Natural killer cell (primary cell): ENCODE results near the gene OBP2A. TPM values are rescaled to one million over a fixed set of nuclear protein-coding genes. Genes with fewer than 3 reads are reported as not detected.
"Not testable (repeated sequence)": the region's sequence is repeated elsewhere in the genome, so short reads cannot be mapped to it uniquely, and the experiment has no call there.

Source experiments
- ATAC-seq, 3 donors: fragments of 150-1000 bp in 2 of 3; fragments of 200-7000 bp in 1 of 3; cut with Tn5 transposase; 1 replicate in 1 of 3; 2 replicates in 2 of 3; pipeline ENCODE4 v1.10.0; 2021; ENCODE audit warnings: mild to moderate bottlenecking in 2 of 3, moderate library complexity in 2 of 3
- DNase-seq, 2 donors: peaks; one replicate each; pipeline versions ENCODE4 v3.0.0 to v3.0.0-alpha.2; 2013 to 2021; ENCODE audit warnings: mixed read lengths in 1 of 2
- H3K27ac ChIP-seq: one replicate; pipeline ENCODE4 v1.5.1; 2013; ENCODE audit warnings: mild to moderate bottlenecking, low read length
- H3K27me3 ChIP-seq: one replicate; pipeline ENCODE4 v1.6.1; 2013; ENCODE audit warnings: low read length; ENCODE audit not compliant: control insufficient read depth, insufficient read depth
- H3K36me3 ChIP-seq: one replicate; pipeline ENCODE4 v1.6.1; 2013; ENCODE audit warnings: low read length; ENCODE audit not compliant: control insufficient read depth, insufficient read depth
- H3K4me1 ChIP-seq: one replicate; pipeline ENCODE4 v1.6.1; 2013; ENCODE audit warnings: low read length; ENCODE audit not compliant: control insufficient read depth, insufficient read depth
- H3K4me3 ChIP-seq: one replicate; pipeline ENCODE4 v1.5.1; 2013; ENCODE audit warnings: low read length
- H3K9me3 ChIP-seq: one replicate; pipeline ENCODE4 v1.6.1; 2013; ENCODE audit warnings: low read length; ENCODE audit not compliant: control insufficient read depth, insufficient read depth
- H3K27ac Mint-ChIP-seq, 2 donors: one replicate each; pipeline ENCODE4 v1.8.0; 2022; ENCODE audit warnings: mild to moderate bottlenecking in 2 of 2, mixed read lengths in 2 of 2, moderate library complexity in 1 of 2
- H3K27me3 Mint-ChIP-seq, 2 donors: one replicate each; pipeline ENCODE4 v1.8.0; 2022; ENCODE audit warnings: low read depth in 2 of 2, mixed read lengths in 2 of 2
- H3K36me3 Mint-ChIP-seq: one replicate; pipeline ENCODE4 v1.8.0; 2022; ENCODE audit warnings: mixed read lengths
- H3K4me1 Mint-ChIP-seq, 2 donors: one replicate each; pipeline ENCODE4 v1.8.0; 2022; ENCODE audit warnings: mixed read lengths in 2 of 2
- H3K4me3 Mint-ChIP-seq: one replicate; pipeline ENCODE4 v1.8.0; 2022; ENCODE audit warnings: mild to moderate bottlenecking, moderate library complexity, mixed read lengths
- H3K9me3 Mint-ChIP-seq, 2 donors: one replicate each; pipeline ENCODE4 v1.8.0; 2022; ENCODE audit warnings: mixed read lengths in 2 of 2
- CTCF ChIP-seq: fragments of 200-600 bp; IDR thresholded peaks from one replicate; pipeline ENCODE4 v1.8.0; 2022; ENCODE audit warnings: antibody characterized with exemption
- WGBS: methylation state at CpG from one replicate; pipeline ENCODE4 v1.1.7; 2013; ENCODE audit warnings: missing lambda C conversion rate; ENCODE audit not compliant: insufficient coverage; 5-methylcytosine and 5-hydroxymethylcytosine counted together
- intact Hi-C: fragments of 100-400 bp; cut with micrococcal nuclease; formaldehyde crosslinking; loops from one replicate; pipeline ENCODE4 v1.14.2; 2022
- total RNA-seq, 4 donors: library from RNA; stranded (reverse); fragments of 120-200 nt in 1 of 4; gene quantifications; one replicate each; pipeline versions ENCODE4 v1.2.3 to v1.2.4, GENCODE V29; 2013 to 2022

The OBP2A gene
- total RNA-seq, 3 donors from 2014 or later (not counting 1 experiment from before 2014, with no cell fraction given), result not detected

GRCh38 chr9:135534826-135535225, 11.1 kb upstream of the OBP2A start:
- intact Hi-C loops, result not testable (repeated sequence)
- peaks cover 21 to 32% of the 10 kb centered on the region in 2 donors for H3K27me3 Mint-ChIP-seq

DNA sequence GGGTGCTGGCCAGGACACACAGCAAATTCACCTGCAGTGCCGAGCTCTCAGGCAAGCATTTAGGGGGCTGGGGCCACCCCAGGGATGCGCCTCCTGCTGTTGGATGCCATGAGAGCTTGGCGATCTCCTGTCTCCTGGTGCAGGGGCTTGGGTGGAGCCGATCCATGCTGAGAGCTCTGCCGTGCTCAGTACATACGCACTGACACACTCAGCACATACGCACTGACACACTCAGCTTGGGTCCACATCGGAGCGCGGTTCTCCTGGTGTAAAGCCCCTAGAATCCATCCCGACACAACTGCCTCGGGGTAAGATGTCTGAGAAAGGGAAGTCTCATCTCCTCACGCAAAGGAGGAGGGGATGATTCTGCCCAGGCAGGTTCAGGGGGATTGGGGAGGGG, 10.3 kb upstream of the OBP2A start:
- peaks cover 21 to 39% of the 10 kb centered on the region in 2 donors for H3K27me3 Mint-ChIP-seq
- WGBS, result 84% methylated on average over 13 of the region's 13 CpGs
- H3K27ac ChIP-seq, H3K36me3 ChIP-seq, ATAC-seq, intact Hi-C loops, H3K27ac Mint-ChIP-seq, H3K4me1 ChIP-seq, DNase-seq, H3K9me3 Mint-ChIP-seq, H3K4me1 Mint-ChIP-seq, H3K9me3 ChIP-seq, H3K4me3 ChIP-seq, H3K4me3 Mint-ChIP-seq, H3K27me3 ChIP-seq, H3K36me3 Mint-ChIP-seq: not testable (repeated sequence)

More at GRCh38 chr9:135534826-135535225, 11.1 kb upstream of the OBP2A start:
- H3K9me3 ChIP-seq, H3K4me1 Mint-ChIP-seq, H3K9me3 Mint-ChIP-seq, H3K27ac Mint-ChIP-seq, H3K27me3 ChIP-seq, H3K36me3 ChIP-seq, H3K4me1 ChIP-seq, H3K4me3 Mint-ChIP-seq, DNase-seq, H3K27ac ChIP-seq, H3K4me3 ChIP-seq, ATAC-seq, H3K36me3 Mint-ChIP-seq: not testable (repeated sequence)
- WGBS, result 90% methylated on average over 4 of the region's 4 CpGs

DNA sequence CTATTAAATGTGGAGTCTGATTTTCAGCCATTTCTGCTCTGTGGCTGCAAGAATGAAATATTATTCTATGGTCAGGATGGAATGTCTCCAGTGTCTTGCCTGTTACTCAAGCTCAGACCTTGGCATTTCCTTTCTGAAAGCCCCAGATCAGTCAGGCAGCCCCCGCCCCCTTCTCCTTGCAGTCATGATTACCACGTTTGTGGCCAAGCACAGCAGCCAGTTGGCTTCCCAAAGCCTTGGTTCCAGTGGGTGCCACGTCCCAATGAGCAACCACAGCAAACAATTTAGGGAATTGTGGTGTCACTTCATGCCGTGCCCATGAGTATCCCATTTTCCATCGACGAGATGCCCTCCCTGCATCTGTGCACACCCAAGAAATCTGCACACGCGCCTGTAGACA, 9.7 kb upstream of the OBP2A start:
- WGBS, result 67% methylated on average over 8 of the region's 8 CpGs
- Mint-ChIP-seq H3K4me1 (no peaks in the 10 kb centered on the region), H3K9me3 (no peaks in the 10 kb centered on the region), H3K36me3 (no peaks in the 10 kb centered on the region), H3K27me3 (peaks cover 21 to 37% of the 10 kb centered on the region in 2 donors), H3K27ac (no peak overlapping the region), H3K4me3 (no peak overlapping the region)
- intact Hi-C loops, result no loop called here
- TF ChIP-seq CTCF, result no peak
- Histone ChIP-seq H3K9me3 (no peaks in the 10 kb centered on the region), H3K27ac (no peak overlapping the region), H3K27me3 (peaks cover 2% of the 10 kb centered on the region), H3K4me3 (no peak overlapping the region), H3K4me1 (no peaks in the 10 kb centered on the region), H3K36me3 (no peaks in the 10 kb centered on the region)
- DNase-seq, result no peak
- no peak for ATAC-seq

- H3K9me3 ChIP-seq, H3K27ac ChIP-seq, H3K4me3 Mint-ChIP-seq, H3K27me3 ChIP-seq, H3K9me3 Mint-ChIP-seq, DNase-seq, ATAC-seq, H3K36me3 Mint-ChIP-seq, H3K4me1 ChIP-seq, H3K4me1 Mint-ChIP-seq, H3K27ac Mint-ChIP-seq, H3K4me3 ChIP-seq, intact Hi-C loops, H3K36me3 ChIP-seq: not testable (repeated sequence)
- peaks cover 8 to 30% of the 10 kb centered on the region in 2 donors for H3K27me3 Mint-ChIP-seq
- 65% methylated on average over 8 of the region's 8 CpGs for WGBS
Measured at GRCh38 chr9:135543262-135543894, 2.5 kb upstream of the OBP2A start.

DNA sequence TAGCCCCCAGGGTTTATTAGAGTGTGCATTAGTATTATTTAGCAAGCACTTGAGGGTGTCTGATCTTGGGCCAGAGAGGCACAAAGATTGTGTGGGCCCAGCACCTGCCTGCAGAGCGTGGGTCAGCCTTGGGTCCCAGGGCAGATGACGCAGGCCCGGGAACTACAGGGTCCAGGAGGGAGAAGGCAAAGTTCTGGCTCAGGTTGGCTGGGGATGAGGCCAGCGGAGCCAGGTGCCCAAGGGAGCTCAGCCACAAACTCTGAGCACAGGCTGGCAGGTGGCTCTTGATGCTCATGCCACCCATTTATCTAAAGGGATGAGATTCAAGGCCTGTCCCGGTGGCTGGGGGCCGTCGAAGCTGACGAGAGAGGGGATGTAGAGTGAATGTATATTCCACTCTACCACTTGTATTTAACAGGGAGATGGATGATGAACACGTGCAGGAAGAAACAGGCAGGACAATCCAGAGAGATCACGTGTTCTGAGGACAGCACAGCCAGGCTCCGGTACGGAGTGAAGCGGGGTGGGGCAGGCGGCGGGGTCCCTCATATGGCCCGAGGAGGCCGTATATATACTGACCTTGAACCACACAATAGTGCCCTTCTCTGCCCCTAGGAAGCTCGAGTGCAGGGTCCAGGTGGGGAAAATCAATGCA, 818 bp upstream of the OBP2A start:
- Mint-ChIP-seq H3K4me1 (no peaks in the 10 kb centered on the region), H3K27ac (no peak overlapping the region), H3K4me3 (no peak overlapping the region), H3K27me3 (peaks cover 3 to 17% of the 10 kb centered on the region in 2 donors), H3K9me3 (no peaks in the 10 kb centered on the region), H3K36me3 (no peaks in the 10 kb centered on the region)
- intact Hi-C loops, result no loop called here
- no peaks in the 10 kb centered on the region for H3K4me1 ChIP-seq
- H3K36me3 ChIP-seq, result no peaks in the 10 kb centered on the region
- no peak overlapping the region for H3K4me3 ChIP-seq
- ATAC-seq (no peak), DNase-seq (no peak)
- 84% methylated on average over 14 of the region's 18 CpGs for WGBS
- H3K27ac ChIP-seq, result no peak overlapping the region
- no peak for TF ChIP-seq CTCF
- H3K9me3 ChIP-seq, result no peaks in the 10 kb centered on the region
- H3K27me3 ChIP-seq, result no peaks in the 10 kb centered on the region

DNA sequence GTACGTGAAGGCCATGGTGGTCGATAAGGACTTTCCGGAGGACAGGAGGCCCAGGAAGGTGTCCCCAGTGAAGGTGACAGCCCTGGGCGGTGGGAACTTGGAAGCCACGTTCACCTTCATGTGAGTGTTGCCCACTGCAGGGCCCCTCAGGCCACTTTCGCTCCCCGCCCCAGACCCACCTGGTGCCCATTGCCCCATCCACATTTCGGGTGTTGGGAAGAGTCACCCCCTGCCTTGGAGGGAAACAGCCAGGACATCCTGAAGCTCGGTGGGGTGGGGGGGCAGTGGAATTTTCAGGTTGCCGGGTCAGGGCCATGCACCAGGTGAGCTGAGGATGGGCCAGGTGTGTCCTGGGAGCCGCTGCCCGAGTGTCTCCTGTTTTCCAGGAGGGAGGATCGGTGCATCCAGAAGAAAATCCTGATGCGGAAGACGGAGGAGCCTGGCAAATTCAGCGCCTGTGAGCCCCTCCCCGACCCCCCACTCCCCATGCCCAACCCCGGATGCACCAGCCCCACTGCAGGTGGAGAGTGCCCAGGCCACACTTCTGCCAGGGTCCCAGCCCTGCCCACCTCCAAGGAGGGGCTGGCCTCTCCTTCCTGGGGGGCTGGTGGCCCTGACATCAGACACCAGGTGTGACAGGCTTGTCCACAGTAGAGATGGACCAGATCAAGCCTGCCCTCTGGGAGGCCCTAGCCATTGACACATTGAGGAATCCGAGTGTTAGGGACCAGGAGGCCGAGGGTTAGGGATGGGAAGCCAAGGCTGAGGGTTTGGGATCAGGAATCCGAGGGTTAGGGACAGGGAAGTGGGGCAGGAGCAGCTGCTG, 1.1 kb downstream of the OBP2A start:
- H3K27me3 ChIP-seq, intact Hi-C loops, H3K4me1 Mint-ChIP-seq, H3K4me3 ChIP-seq, H3K9me3 Mint-ChIP-seq, H3K36me3 ChIP-seq, H3K27ac ChIP-seq, H3K4me1 ChIP-seq, H3K4me3 Mint-ChIP-seq, H3K9me3 ChIP-seq, H3K36me3 Mint-ChIP-seq, H3K27ac Mint-ChIP-seq, ATAC-seq: not testable (repeated sequence)
- WGBS, result 80% methylated on average over 20 of the region's 21 CpGs
- DNase-seq, result peak in 1 of 2 donors; percentile 4
- H3K27me3 Mint-ChIP-seq, result peaks cover 7 to 13% of the 10 kb centered on the region in 2 donors
